ENCODE results near the gene PDXK.

The PDXK gene

DNA sequence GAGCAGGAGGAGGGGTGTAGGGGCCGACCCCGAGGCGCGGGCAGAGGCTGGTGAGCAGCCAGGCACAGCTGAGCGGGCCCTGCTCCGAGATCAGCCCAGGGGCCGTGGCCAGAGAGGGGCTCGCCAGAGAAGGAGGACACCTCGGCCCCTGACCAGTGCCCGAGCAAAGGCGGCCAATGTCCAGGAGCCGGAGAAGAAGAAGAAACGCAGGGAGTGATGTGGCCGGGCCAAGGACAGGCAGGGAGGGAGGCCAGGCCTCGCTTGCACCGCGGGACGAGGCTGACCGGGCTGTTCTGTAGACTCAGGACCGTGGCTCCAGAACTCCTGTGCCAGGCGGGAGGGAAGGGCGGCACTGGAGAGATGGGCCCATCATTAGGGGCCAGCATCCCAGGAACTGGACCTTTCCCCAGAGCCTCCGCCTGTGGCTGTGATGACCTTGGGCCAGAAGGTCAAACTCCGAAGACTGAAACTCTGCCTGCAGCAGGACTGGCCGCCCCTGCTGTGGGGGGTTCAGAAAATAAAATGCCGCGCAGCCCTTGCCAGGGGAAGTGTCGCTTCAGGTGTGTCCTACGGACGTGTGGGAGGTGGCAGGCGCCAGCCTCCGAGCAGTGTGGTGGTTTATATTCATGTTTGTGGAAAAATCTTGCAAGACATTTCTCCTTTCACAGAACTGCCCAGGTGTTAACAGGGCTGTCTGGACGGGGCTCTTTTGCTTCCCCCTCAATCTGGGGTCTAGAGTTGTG is 84.8 kb downstream of the PDXK start:
- no peak for DNase-seq (ENCODE audit: low read depth, low spot score)

GRCh38 chr21:43805275-43805800 is 86.4 kb downstream of the PDXK start:
- no peak for DNase-seq (ENCODE audit: low read depth, low spot score)

DNA sequence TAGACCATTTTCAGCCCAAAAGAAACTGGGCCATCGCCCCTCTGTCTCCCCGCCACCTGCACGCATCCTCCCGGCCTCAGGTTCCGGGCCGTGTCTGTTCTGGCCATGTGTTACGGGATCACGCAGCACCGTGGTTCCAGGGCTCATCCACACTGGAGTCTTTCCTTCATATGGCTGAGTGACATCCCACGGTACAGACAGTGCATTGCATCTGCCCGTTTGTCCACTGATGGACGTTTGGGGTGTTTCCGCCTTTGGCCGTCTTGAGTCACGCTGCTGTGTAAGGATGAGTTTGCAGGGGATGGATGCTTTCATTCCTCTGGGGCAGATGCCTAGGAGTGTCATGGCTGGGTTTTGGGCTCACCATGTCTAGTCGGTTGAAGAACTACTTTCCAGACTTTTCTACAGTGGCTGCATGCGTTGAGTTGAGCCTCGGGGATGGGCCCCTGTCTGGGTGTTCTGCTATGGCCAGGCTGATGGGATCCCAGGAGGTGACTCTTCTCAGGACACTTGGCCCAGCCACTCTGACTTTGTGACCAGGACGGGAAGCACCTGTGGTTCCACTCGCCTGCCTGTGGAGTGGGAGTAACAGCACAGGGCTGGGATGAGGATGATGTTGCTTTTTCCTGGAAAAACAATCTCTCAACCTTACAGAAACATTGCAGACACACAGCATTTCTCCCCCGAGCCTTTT is 87.2 kb downstream of the PDXK start:
- DNase-seq (ENCODE audit: low read depth, low spot score): no peak

DNA sequence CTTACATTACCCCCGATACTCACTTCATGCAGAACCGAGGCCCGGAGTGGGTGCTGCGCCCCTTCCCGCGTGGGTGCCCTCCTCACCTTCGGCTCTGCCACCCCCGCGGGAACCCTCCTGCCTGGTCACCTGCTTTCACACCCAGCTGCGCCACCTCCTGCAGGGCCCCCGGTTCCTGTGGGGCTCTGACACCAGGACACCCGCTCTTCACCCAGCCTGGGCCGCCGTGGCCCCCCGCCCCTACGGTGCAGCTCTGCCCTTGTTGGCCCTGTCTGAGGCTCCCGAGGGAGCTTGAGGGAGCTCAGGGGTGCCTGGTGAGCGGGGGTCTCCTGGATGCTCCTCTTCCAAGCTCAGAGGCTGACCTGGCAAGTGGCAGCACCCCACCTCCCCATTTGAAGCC is 89.4 kb downstream of the PDXK start:
- no peak for DNase-seq (ENCODE audit: low read depth, low spot score)

GRCh38 chr21:43808832-43809251 is 89.9 kb downstream of the PDXK start:
- no peak for DNase-seq (ENCODE audit: low read depth, low spot score)

- no peak for DNase-seq (ENCODE audit: low read depth, low spot score)
Measured at GRCh38 chr21:43809346-43809799, 90.4 kb downstream of the PDXK start.

GRCh38 chr21:43809853-43810504 is 91.0 kb downstream of the PDXK start:
- no peak for DNase-seq (ENCODE audit: low read depth, low spot score)

GRCh38 chr21:43810505-43811261 is 91.8 kb downstream of the PDXK start:
- DNase-seq (ENCODE audit: low read depth, low spot score): peak; percentile 81

DNA sequence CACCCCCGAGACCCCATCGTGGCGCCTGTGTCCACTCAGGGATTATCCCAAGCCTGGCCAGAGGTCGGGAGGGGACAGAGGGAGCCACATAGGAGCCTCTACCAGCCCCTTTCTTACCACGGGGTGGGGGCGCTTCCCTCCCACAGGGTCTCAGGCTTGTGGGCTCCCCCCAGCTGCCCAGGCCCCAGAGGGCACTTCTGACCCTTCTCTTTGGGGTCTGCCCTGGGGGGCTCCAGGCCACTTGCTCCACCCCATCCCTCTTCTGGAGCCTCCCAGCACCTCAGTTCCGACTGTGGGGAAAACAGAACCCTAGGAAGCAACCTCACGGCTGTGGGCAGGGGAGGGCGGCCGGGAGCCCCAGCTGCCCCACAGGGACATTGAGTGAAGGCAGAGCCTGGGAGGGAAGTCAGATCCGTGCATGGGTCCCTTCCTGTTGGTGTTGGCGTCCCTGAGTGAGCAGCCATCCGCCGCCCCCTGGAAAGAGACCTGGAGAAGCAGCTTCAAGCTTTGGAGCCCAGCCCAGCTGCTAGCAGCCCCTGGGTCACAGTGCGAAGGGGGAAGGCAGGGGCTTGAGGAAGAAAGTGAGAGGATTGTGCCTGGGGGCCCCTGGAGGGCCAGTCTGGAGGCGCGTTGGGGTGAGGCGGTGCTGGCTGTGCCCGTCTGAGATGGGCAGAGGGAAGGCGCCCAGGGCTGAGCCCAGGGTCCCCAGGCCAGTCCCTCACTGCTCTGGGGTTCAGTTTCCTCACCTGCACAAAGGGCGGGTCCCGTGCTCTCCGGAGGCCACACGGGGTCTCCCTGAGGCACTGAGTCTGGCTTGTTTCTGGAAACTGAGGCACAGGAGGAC is 92.6 kb downstream of the PDXK start:
- no peak for DNase-seq (ENCODE audit: low read depth, low spot score)

All from activated naive CD8-positive, alpha-beta T cell treated with anti-CD3 and anti-CD28 coated beads, Interleukin-2, amount 50 U/mL, for 16 hours (primary cell).